Ovary (tissue), 3 donors: ENCODE data around the gene ANKRD10.

ENCODE experiments used
- POLR2A ChIP-seq: fragments of 450-650 bp; IDR thresholded peaks from one replicate; pipeline ENCODE4 v1.6.1; 2017; ENCODE audit warnings: antibody characterized with exemption, mild to moderate bottlenecking, moderate library complexity
- TF ChIP-seq, protein P1 (sequence below), 3 donors: fragments of 450-650 bp in 2 of 3; fragments of 200-600 bp in 1 of 3; IDR thresholded peaks; one replicate each; pipeline versions ENCODE4 v1.5.1 to v1.8.0; 2016 to 2022; ENCODE audit warnings: antibody characterized with exemption in 3 of 3, mild to moderate bottlenecking in 1 of 3
- donor health status: DM: no; HTN: no; CAD: no.

DNA sequence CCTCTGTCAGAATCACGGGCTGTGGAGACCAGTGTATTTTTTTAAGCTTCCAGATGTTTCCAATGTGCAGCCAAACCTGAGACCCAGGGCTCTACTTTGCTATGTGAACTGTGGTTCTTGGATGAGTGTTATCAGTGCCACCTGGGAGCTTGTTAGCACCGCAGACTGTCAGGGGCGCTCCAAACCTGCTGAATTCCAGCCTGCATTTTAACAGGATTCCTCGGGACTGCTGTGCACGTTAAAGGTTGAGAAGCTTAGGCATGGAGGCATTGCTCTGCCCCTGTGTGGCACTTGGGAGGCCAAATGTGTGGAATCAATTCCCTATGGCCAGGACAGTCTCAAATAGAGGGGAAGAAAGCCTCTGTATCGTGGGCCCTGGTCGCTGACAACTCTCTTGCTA, 80.3 kb downstream of the ANKRD10 start:
- TF ChIP-seq, protein P1, sequence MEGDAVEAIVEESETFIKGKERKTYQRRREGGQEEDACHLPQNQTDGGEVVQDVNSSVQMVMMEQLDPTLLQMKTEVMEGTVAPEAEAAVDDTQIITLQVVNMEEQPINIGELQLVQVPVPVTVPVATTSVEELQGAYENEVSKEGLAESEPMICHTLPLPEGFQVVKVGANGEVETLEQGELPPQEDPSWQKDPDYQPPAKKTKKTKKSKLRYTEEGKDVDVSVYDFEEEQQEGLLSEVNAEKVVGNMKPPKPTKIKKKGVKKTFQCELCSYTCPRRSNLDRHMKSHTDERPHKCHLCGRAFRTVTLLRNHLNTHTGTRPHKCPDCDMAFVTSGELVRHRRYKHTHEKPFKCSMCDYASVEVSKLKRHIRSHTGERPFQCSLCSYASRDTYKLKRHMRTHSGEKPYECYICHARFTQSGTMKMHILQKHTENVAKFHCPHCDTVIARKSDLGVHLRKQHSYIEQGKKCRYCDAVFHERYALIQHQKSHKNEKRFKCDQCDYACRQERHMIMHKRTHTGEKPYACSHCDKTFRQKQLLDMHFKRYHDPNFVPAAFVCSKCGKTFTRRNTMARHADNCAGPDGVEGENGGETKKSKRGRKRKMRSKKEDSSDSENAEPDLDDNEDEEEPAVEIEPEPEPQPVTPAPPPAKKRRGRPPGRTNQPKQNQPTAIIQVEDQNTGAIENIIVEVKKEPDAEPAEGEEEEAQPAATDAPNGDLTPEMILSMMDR (IDR thresholded peaks at IDR 0.05): no peak
- TF ChIP-seq POLR2A: no peak
